Measurements from ENCODE around the gene PTPRD.

DNA sequence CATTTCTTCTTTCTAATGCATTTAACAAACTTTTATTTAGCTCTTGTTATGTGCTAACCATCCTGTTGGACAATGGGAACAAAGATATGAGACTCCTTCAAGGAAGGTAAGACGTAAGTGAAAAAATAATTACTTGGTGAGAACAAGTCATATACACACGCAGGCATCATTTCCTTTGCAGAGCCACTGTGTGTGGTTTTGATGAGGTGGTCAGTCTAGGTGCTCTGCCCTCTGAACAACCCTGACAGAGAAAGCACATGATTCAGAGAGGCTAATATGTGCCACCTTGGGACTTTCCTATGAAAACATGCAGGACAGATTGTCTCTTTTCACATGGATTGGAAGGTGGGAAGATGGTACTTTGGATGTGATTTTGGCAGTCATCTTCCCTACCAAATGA, 1650.7 kb downstream of the PTPRD start:
- no peak for TF ChIP-seq EZH2phosphoT487 (IDR thresholded peaks at IDR 0.05; ENCODE audit: borderline replicate concordance, low read depth, low read length)
- no peak for TF ChIP-seq CTCF (conservative IDR thresholded peaks at IDR 0.05; ENCODE audit: low read length)

Measured in OCI-LY7 (cell line).